HEK293 (cell line): Measurements from ENCODE around the gene OR4X2.

Experiments used
- EGR2 ChIP-seq: fragments of 450-650 bp; formaldehyde crosslinking; IDR thresholded peaks from 2 replicates; pipeline ENCODE4 v1.5.1; 2016; ENCODE audit warnings: low read depth, missing biosample characterization, missing genetic modification characterization
- HOXA7 ChIP-seq: sonication (generic); formaldehyde crosslinking; IDR thresholded peaks from 2 replicates; pipeline ENCODE4 v1.8.1; 2022; ENCODE audit warnings: missing genetic modification reagents, borderline replicate concordance
- WT1 ChIP-seq: fragments of 450-650 bp; formaldehyde crosslinking; IDR thresholded peaks from 2 replicates; pipeline ENCODE4 v1.5.1; 2016; ENCODE audit warnings: missing biosample characterization, missing genetic modification characterization
- ZNF398 ChIP-seq: fragments of 450-650 bp; formaldehyde crosslinking; IDR thresholded peaks from 2 replicates; pipeline ENCODE4 v1.5.1; 2017; ENCODE audit warnings: missing biosample characterization, missing genetic modification characterization
- ZNF416 ChIP-seq: fragments of 450-650 bp; formaldehyde crosslinking; IDR thresholded peaks from 2 replicates; pipeline ENCODE4 v1.5.1; 2016; ENCODE audit warnings: missing biosample characterization, missing genetic modification characterization
- ZNF48 ChIP-seq: fragments of 450-650 bp; formaldehyde crosslinking; IDR thresholded peaks from 2 replicates; pipeline ENCODE4 v1.5.1; 2016; ENCODE audit warnings: missing biosample characterization, missing genetic modification characterization
- ZNF776 ChIP-seq: fragments of 450-650 bp; formaldehyde crosslinking; IDR thresholded peaks from 2 replicates; pipeline ENCODE4 v1.5.0; 2017; ENCODE audit warnings: missing biosample characterization, missing genetic modification characterization, borderline replicate concordance
- ZNF792 ChIP-seq: fragments of 450-650 bp; formaldehyde crosslinking; IDR thresholded peaks from 2 replicates; pipeline ENCODE4 v1.5.1; 2016; ENCODE audit warnings: missing biosample characterization, missing genetic modification characterization
- TF ChIP-seq, protein P1 (sequence below): fragments of 450-650 bp; formaldehyde crosslinking; IDR thresholded peaks from 2 replicates; pipeline ENCODE4 v1.5.1; 2016; ENCODE audit warnings: missing biosample characterization, missing genetic modification characterization
- TF ChIP-seq, protein P2 (sequence below): sonication (generic); formaldehyde crosslinking; IDR thresholded peaks from 2 replicates; pipeline ENCODE4 v1.8.1; 2022; ENCODE audit warnings: mild to moderate bottlenecking, moderate library complexity, missing genetic modification reagents
- TF ChIP-seq, protein P3 (sequence below): fragments of 450-650 bp; formaldehyde crosslinking; optimal IDR thresholded peaks from 2 replicates; pipeline ENCODE3; 2016; ENCODE audit warnings: missing biosample characterization, mild to moderate bottlenecking, missing genetic modification characterization

GRCh38 chr11:48216510-48216909 is 28.4 kb upstream of the OR4X2 start, which contains the start of gene OR4B1:
- TF ChIP-seq, protein P1, sequence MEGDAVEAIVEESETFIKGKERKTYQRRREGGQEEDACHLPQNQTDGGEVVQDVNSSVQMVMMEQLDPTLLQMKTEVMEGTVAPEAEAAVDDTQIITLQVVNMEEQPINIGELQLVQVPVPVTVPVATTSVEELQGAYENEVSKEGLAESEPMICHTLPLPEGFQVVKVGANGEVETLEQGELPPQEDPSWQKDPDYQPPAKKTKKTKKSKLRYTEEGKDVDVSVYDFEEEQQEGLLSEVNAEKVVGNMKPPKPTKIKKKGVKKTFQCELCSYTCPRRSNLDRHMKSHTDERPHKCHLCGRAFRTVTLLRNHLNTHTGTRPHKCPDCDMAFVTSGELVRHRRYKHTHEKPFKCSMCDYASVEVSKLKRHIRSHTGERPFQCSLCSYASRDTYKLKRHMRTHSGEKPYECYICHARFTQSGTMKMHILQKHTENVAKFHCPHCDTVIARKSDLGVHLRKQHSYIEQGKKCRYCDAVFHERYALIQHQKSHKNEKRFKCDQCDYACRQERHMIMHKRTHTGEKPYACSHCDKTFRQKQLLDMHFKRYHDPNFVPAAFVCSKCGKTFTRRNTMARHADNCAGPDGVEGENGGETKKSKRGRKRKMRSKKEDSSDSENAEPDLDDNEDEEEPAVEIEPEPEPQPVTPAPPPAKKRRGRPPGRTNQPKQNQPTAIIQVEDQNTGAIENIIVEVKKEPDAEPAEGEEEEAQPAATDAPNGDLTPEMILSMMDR, result no peak
- TF ChIP-seq, protein P2, sequence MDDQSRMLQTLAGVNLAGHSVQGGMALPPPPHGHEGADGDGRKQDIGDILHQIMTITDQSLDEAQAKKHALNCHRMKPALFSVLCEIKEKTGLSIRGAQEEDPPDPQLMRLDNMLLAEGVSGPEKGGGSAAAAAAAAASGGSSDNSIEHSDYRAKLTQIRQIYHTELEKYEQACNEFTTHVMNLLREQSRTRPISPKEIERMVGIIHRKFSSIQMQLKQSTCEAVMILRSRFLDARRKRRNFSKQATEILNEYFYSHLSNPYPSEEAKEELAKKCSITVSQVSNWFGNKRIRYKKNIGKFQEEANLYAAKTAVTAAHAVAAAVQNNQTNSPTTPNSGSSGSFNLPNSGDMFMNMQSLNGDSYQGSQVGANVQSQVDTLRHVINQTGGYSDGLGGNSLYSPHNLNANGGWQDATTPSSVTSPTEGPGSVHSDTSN (CRISPR knock-in tag), result no peak
- no peak for TF ChIP-seq ZNF48
- TF ChIP-seq, protein P3, sequence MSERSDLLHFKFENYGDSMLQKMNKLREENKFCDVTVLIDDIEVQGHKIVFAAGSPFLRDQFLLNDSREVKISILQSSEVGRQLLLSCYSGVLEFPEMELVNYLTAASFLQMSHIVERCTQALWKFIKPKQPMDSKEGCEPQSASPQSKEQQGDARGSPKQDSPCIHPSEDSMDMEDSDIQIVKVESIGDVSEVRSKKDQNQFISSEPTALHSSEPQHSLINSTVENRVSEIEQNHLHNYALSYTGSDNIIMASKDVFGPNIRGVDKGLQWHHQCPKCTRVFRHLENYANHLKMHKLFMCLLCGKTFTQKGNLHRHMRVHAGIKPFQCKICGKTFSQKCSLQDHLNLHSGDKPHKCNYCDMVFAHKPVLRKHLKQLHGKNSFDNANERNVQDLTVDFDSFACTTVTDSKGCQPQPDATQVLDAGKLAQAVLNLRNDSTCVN (tag by site-specific recombination), result no peak
- no peak for TF ChIP-seq HOXA7 (CRISPR knock-in tag)
- no peak for TF ChIP-seq EGR2
- no peak for TF ChIP-seq WT1 (tag by site-specific recombination)
- TF ChIP-seq ZNF792, result no peak
- no peak for TF ChIP-seq ZNF776
- TF ChIP-seq ZNF398, result no peak
- no peak for TF ChIP-seq ZNF416 (tag by site-specific recombination)
